HG03196 (cell line): ENCODE measurements around the gene MRPL47.
"Not testable (repeated sequence)": the region's sequence is repeated elsewhere in the genome, so short reads cannot be mapped to it uniquely, and the experiment has no call there.

Experiments
- ATAC-seq: cut with Tn5 transposase; IDR thresholded peaks from one replicate; pipeline ENCODE4 v1.9.1; 2021; ENCODE audit not compliant: unreplicated experiment

Gene MRPL47

DNA sequence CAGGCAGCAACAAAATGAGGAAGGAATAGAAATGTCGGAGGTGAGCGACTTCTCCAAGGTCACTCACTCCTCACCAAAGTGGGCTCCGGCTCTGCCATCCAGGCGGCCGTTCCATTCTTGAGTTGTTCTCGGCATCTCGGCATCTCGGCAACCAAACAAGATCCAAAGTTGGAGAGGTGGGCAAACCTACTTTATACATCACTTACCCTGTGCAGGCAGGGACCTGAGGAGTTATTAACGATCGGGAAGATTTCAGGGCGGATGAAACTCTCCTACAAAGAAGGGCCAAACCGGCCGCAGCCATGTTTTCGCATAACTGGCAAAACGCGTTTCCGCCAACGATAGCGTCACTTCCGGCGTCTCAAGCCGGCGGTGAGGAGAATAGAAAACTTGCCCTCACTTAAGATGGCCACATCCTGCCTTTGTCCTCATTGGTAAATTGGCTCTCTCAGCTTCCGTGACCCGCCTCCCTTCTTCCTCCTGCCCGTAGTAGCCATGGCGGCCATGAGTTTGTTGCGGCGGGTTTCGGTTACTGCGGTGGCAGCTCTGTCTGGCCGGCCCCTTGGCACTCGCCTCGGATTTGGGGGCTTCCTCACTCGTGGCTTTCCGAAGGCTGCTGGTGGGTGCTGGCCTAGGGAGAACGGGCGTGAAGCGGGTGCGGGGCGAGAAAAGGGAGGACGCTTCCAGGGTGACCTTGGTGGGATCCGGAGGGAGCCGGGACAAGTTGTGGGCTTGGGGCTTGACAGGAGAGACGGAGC, at the start of gene MRPL47, which contains the start of gene NDUFB5:
TSS of gene MRPL47 (minus strand) at position 318 of the 758 bp plus-strand sequence. CDS start at position 304, 14 bp downstream.
TSS of gene NDUFB5 (plus strand) at position 474 of the 758 bp plus-strand sequence. CDS start at position 496, 22 bp downstream.
- peak; percentile 99 for ATAC-seq

DNA sequence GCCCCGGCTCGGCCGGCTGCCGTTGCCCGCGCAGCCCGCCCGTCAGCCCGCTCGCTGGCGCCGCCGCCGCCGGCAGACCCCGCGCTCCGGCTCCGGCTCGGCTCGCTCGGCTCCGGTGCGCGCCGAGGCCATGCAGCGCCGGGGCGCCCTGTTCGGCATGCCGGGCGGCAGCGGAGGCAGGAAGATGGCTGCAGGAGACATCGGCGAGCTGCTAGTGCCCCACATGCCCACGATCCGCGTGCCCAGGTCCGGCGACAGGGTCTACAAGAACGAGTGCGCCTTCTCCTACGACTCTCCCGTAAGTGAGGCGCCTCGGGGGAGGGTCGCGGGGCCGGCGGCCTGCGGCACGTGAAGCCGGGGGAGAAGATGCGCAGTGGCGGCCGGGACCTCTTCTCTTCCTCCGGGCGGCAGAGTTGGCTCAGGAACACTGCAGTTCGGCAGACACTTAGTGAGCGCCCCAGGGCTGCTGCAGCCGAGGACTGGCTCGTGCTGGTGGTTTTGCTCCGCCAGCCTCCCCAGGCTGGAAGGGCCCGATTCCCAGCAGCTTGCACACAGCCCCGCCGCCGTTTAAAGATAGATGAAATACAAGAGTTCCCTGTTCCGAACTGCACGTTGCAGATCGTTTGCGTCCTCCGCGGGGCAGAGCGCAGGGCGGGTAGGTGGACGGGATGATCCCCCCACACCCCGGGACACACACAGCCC, 48.8 kb upstream of the MRPL47 start:
- ATAC-seq: peak; percentile 66

DNA sequence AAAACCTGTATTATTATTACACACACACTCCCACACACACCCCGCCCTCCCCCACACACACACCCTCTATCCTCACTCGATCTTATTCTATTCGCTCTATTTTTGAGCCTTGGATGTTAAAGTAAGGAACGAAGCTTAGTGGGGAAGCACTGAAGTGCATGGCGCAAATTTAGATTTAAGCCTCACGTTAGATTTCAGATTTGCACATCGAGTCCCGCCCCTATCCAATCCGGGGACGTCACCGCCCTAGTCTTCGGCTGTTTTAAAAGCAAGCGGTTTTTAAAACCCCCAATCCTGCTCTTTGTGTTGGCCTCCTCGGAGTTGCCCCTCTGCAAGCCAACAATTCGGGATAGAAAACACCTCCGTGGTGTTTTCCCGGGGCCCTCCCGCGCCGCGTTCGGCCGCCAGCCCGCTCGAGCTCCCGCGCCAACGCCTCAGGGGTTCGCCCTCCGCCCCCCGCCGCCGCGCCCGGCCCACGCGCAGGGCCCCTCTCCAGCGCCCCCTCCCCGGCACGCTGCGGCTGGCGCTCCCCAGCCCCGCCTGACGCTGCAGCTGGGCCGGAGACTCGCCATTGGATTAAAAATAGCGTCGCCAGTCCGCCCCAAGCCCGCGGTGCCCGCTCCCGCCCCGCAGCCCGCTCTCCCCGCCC, 48.1 kb upstream of the MRPL47 start, which contains the start of gene USP13:
TSS of gene USP13 (plus strand) at position 594 of the 649 bp plus-strand sequence. CDS start 186 bp downstream, outside the sequence.
- ATAC-seq: peak; percentile 55

DNA sequence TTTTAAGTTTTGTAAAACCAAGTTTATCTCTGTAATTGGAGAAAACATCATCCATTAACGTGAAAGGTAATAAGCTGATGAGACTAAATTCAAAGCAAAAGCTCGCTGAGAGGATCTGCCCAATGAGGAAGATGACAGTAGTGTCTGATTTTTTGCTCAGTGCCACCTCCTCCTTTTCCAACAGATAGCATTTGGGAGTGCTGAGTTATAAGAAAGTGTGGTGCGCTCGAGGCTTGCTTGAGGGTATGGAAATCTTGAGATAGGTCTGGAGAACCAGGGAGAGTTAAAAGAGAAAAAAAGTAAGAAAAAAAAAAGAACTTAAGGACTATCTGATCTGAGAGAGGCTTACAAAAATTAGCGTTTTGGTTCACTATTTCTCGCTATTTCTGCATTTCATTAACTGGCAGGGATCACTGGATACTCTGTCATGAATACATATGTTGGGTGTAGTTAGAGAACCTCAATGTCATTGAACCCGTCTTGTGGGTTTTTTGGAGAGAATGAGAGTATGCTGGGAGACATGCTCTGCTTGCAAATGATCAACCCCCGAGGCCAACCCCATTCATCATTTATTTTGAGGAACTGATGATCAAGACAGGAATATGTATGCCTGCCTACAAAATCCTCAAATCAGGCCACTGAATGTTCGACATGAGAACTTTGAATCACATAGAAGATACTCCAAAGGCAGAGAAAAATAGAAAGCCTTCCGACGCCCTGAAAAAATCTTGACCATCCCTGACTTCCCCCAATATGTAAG, 47.4 kb upstream of the MRPL47 start:
- ATAC-seq: no peak

DNA sequence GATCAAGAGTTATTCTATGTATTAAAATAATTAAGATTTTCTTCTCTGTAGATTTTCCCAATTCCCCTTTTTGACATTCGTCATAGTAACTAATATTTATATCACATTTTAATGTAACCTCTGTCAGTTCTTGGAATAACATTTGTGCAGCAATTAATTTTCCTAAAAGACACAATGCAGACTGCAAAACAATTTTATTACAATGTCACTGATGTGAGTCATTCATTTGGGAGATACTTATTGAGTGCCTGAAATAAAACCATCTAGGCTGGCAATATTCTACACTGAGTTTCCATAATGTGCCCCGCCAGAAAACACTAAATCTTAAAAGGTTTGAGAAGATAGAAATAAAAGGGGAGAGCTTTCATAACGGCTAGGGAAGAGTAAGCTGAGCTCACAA, 41.7 kb upstream of the MRPL47 start:
- ATAC-seq: no peak

DNA sequence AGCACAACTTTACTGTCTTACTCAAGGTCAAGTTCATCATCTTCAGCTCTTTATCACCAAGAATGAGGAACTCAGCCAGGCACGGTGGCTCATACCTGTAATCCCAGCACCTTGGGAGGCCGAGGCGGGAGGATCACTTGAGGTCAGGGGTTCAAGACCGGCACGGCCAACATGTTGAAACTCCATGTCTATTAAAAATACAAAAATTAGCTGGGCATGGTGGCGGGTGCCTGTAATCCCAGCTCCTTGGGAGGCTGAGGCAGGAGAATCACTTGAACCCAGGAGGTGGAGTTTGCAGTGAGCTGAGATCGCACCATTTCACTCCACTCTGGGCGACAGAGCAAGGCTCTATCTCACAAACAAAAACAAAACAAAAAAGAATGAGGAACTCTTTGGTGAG, 39.4 kb upstream of the MRPL47 start:
- ATAC-seq: not testable (repeated sequence)

DNA sequence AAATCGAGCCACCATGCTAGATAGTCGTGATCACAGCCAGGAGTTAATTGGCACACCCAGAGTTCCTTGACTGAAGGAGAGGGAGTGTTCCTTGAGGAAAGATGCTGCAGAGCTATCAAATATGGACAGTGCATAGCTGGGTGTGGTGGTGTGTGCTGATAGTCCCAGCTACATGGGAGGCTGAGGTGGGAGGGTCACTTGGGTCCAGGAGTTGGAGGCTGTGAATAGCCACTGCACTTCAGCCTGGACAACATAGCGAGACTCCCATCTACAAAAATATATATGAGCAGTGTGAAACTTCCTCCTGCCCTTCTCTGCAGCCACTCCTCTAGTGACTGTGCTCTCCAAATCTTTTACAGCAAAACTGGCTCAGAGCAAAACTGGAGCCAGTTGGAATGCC, 38.4 kb upstream of the MRPL47 start:
- no peak for ATAC-seq

DNA sequence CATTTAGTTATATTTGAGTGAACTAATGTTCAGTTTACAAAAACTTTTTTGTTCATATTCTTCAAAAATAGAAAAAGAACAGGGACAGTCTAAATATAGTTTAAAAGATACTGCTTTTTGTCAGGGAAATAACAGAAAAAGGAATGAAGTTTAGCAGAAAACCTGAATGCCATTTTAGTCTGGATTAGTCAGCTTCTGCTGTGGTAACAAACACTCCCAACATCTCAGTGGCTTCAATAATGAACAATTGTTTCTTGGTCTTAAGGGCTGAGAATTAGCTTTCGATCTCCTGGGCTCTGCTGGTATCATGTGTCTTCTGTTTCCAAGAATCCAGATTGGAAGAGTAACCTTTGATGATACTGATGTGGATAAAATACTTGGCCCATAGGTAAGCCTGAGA, 36.0 kb upstream of the MRPL47 start:
- no peak for ATAC-seq

DNA sequence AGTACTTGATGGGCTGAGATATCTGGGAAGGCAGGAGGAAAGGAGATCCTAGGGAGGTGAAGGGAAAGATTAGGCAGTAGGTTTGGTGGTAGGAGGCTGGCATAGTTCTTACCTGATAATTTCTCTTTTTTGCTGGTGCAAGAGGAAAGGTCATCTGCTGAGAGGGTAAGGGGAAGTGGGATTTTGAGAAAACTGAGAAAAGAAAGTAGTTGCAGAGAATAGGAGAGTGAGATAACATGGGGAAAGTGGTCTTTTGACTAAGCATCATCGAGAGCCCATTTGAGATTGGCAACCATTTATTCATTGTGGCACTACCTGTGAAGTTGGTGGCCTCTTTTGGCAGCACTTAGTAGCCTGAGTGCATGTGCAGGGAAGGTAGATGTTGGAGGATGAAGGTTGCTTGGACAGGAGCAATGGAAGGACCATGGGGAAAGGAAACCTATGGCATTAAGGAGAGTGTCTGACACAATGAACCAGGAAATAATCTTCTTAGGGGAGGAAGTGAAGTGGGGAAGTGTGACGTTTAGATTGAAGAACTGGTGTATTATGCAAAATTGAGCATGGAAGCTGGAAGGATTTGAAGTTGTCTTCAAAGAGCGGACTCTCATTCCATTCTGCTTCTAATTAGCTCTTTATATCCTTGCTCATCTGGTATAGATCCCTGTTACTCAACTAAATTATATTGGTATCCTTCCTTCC, 26.5 kb upstream of the MRPL47 start:
- ATAC-seq: no peak

DNA sequence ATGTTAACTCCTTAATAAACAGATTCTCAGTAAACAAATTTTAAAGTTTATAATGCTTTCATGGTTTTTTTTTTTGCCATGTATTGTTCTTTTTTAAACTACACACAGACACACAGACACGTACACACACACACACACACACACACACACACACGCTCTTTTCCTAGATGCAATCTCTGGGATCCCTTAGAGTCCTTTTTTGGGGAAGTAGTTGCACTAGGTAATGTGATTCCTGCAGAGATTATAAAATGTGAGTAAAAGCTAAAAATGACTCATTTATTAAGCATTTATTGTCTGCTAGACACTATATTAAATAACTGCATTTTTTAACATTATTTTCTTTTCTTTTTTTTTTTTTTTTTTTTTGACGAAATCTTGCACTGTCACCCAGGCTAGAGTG, 20.0 kb upstream of the MRPL47 start:
- ATAC-seq: no peak

DNA sequence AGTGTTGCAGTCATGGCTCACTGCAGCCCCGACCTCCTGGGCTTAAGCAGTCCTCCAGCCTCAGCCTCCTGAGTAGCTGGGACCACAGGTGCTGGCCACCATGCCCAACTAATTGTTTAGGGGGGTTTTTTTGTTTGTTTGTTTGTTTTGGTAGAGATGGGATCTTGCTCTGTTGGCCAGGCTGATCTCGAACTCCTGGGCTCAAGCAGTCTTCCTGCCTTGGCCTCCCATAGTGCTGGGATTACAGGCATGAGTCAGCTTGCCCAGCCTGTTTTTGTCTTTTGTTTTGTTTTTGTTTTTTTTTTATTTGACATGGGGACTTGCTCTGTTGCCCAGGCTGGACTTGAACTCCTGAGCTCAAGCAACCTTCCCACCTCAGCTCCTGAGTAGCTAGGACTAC, 17.6 kb upstream of the MRPL47 start:
- no peak for ATAC-seq

DNA sequence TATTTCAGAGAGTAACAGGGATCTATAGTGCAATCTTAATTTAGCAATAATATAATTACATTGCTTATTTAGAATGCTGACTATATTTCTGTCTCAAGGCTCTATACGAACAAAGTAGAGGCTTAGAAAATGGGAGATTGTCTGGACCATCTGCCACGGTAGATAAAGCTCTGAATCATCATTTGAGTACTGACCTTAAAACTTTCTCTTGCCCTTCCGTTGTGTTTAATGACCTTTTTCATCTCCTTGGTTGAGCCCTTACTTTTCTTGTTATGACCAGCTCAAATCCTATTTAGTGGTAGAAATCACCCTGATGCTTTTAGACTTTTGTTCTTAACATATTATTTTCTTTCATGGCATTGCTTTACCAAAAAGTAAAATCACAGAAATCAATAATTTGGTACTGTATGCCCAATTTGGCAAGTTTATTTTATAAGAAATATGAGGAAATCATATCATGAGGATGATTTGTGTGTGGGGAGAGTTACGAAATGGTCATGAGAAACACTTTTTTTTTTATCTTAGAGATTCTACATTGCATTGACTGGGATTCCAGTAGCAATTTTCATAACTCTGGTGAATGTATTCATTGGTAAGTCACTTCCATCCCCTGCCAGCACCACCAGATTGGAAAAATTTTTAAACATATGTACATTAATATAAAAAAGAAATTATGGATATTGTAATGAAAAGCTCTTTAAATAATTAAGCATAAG, 11.2 kb upstream of the MRPL47 start:
- no peak for ATAC-seq

DNA sequence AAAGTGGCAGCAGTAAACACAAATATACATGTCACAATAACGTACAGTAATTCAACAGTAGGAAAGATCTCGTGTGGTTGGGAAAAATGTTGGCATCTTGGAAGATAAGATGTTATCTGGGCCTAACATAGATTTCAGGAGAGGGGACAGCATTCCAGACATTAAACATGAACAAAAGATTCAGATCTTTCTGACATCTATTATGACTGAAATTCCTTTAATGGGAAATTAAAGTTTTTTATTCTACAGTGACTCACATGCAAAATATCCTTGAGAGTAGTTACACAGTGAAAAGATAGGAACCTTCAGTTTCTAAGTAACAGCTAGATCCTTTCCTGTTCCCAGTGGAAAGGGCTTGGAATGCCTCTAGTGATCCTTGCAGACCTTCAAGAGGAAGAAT, 9.4 kb upstream of the MRPL47 start:
- ATAC-seq: no peak

DNA sequence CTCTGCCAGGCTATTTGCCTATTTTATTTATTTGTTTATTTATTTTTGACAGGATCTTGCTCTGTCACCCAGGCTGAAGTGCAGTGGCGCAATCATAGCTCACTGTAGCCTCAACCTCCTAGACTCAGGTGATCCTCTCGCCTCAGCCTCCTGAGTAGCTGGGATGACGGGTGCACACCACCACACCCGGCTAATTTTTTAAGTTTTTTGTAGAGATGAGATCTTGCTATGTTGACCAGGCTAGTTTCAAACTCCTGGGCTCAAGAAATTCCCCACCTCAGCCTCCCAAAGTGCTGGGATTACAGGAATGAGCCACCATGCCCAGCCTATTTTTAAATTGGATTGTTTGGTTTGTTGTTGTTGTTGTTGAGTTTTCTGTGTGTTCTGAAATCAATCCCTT, 5.6 kb upstream of the MRPL47 start:
- no peak for ATAC-seq

DNA sequence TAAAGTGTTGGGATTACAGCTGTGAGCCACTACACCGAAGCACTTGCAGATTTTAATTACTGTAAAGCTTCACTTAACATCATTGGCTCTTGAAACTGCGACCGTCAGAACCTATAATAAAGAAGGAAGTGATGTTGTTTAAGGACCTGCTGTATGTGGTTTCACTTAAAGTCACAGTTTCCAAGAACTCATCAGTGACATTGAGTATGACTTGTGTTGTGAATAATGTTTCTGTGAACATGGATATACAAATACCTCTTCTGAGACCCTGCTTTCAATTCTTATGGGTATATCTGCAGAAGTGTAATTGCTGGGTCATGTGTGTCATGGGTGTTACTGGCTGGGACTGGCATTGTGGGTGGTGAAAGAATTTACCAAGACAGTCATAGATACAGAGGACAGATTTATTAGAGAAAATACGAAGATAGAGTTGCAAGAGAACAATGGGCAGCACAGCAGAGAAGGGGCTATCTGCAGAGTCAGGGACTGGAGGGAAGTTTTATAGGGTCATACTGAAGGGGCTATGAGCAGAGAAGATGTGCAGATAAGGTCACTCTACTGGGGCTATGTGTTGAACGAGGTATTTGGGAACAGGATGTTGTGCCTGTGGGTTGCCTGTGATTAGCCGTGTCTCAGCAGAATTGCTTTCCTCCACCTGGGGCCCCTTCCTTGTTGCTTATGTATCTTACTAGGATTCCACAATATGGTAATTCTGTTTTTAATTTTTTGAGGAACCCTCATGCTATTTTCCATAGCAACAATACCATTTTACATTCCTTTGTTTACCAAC, 4.7 kb upstream of the MRPL47 start:
- peak; percentile 36 for ATAC-seq

DNA sequence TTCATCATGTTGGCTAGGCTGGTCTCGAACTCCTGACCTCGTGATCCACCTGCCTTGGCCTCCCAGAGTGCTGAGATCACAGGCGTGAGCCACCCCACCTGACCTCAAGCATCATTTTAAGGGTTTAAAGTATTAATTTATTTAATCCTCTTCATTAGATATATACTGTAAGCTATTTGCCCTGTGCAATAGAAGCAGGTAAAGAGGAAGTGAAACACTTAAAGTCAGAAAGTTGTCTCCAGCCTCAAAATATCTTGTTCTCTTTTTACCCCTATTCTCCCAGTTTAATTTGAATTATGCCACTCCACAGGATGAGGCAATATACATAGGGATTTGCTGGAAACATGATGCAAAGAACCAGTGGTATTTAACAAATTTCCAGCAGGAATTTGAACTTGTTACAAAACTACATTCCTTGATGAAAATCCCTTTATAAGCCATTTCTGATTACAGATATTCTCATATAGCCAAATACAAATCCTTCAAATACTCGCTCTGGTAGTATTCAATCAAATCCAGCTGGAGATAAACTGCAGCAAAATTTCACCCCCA, 2.2 kb upstream of the MRPL47 start:
- ATAC-seq: no peak

DNA sequence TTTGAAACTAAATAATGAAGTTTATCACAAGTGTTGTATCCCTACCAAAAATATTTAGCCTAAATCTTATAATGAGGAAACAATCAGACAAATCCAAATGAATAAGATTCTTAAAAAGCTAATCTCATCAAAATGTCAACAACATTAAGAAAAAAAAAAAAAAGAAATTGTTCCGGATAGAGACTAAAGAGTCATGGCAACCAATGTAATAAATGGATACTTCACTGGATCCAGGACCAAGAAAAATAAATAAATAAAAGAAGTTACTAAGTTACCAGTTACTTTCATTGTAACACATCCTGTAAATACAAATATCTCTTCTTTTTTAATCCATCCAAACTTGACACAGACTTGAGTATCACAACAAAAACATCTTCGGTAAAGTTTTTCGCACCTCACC, 607 bp downstream of the MRPL47 start:
- ATAC-seq: no peak

DNA sequence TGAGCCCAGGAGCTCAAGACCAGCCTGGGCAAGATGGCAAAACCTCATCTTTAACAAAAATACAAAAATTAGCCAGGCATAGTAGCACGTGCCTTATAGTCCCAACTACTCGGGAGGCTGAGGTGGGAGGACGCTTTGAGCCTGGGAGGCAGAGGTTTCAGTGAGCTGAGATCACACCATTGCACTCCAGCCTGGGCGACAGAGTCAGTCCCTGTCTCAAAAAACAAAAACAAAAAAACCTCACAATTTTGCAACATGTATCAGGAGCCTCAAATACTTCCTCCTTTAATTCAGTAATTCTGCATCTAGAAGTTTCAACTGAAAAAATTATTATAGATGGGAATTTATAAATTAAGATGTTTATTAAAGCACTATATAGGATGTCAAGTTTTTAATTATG, 1.1 kb downstream of the MRPL47 start:
- ATAC-seq: no peak

DNA sequence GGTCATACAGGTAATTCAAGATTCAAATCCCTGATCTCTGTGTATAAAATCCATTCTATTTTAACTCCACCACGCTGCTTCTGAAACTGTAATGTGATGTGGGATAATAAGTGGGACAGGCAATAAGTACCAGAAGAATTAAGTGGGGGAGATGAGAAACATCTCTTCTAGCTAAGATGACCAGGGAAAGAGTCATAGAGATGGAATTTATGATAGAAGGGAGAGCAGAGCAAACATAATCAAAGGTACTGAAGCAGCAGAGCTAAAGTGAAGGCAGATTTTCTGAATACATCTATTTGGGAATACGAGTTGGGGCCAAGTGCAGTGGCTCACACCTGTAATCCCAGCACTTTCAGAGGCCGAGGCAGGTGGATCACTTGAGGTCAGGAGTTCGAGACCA, 4.9 kb downstream of the MRPL47 start:
- ATAC-seq: no peak
